ENCODE data around the gene HCN1. TPM values are rescaled to one million over a fixed set of nuclear protein-coding genes. Genes with fewer than 3 reads are reported as not detected.

HCN1 gene
- total and polyA plus RNA-seq, 10 donors: not detected

- no peaks in the 10 kb centered on the region for H3K27me3 ChIP-seq (replicated peaks in 1 of 7)
- no peak overlapping the region for H3K4me3 ChIP-seq
- intact Hi-C loops (cut with DNase I; ENCODE audit: low total_unique reads): no loop called here
- WGBS, 5 donors: 50 to 75% (median 69%) methylated on average over 3 of the region's 3 CpGs
- no peak for DNase-seq
- H3K4me1 ChIP-seq: no peaks in the 10 kb centered on the region
- TF ChIP-seq, protein P1, sequence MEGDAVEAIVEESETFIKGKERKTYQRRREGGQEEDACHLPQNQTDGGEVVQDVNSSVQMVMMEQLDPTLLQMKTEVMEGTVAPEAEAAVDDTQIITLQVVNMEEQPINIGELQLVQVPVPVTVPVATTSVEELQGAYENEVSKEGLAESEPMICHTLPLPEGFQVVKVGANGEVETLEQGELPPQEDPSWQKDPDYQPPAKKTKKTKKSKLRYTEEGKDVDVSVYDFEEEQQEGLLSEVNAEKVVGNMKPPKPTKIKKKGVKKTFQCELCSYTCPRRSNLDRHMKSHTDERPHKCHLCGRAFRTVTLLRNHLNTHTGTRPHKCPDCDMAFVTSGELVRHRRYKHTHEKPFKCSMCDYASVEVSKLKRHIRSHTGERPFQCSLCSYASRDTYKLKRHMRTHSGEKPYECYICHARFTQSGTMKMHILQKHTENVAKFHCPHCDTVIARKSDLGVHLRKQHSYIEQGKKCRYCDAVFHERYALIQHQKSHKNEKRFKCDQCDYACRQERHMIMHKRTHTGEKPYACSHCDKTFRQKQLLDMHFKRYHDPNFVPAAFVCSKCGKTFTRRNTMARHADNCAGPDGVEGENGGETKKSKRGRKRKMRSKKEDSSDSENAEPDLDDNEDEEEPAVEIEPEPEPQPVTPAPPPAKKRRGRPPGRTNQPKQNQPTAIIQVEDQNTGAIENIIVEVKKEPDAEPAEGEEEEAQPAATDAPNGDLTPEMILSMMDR (IDR thresholded peaks at IDR 0.05 in 8 of 11, conservative IDR thresholded peaks at IDR 0.05 in 3 of 11): no peak
- no peak for TF ChIP-seq POLR2AphosphoS5 (IDR thresholded peaks at IDR 0.05)
- no peak for TF ChIP-seq POLR2A (IDR thresholded peaks at IDR 0.05)
- H3K27ac ChIP-seq: no peak overlapping the region
- peaks cover 0 to 6% (median 0%) of the 10 kb centered on the region in 8 donors for H3K9me3 ChIP-seq
- H3K36me3 ChIP-seq: no peaks in the 10 kb centered on the region
Observed at GRCh38 chr5:45411971-45412612, 284.1 kb downstream of the HCN1 start.

DNA sequence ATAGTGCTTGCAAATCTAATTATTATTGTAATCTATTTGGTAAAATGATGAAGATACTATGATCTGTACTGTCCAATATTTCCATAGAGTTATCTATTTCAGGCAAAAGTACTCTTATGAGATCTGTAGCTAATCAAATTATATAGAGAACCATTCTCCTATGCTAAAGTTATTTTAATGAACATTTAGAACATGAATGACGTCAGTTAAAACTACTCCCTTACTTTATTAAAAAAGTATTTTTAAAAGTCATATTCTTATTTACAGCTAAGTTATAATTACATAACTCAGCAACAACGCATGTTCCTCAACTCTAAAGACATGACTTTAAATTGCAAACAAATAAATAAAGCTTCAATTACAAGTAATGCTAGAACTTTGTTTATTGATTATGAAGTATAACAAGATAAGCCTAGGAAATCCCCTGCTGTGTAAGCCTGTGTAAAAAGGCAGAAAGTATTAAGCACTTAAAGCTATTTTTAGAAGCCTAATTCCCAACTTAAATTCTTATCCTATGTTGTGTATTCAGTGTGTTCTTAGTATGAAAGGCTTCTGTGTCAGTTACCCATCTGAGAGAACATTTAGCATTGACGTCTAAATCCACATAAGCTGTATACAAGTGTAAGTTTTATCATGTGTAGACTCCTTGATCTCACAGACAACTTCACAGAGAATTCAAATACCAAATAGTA is 285.7 kb downstream of the HCN1 start:
- no peaks in the 10 kb centered on the region for H3K36me3 ChIP-seq
- WGBS, 5 donors: 68 to 84% (median 76%) methylated on average over 3 of the region's 3 CpGs
- peaks cover 0 to 6% (median 0%) of the 10 kb centered on the region in 8 donors for H3K9me3 ChIP-seq
- H3K27ac ChIP-seq: no peak overlapping the region
- TF ChIP-seq, protein P1 (IDR thresholded peaks at IDR 0.05 in 8 of 11, conservative IDR thresholded peaks at IDR 0.05 in 3 of 11): no peak
- TF ChIP-seq POLR2A (IDR thresholded peaks at IDR 0.05): no peak
- no peak for TF ChIP-seq POLR2AphosphoS5 (IDR thresholded peaks at IDR 0.05)
- no peak overlapping the region for H3K4me3 ChIP-seq
- no peak for DNase-seq
- H3K27me3 ChIP-seq (replicated peaks in 1 of 7): no peaks in the 10 kb centered on the region
- intact Hi-C loops (cut with DNase I; ENCODE audit: low total_unique reads): no loop called here
- no peaks in the 10 kb centered on the region for H3K4me1 ChIP-seq

DNA sequence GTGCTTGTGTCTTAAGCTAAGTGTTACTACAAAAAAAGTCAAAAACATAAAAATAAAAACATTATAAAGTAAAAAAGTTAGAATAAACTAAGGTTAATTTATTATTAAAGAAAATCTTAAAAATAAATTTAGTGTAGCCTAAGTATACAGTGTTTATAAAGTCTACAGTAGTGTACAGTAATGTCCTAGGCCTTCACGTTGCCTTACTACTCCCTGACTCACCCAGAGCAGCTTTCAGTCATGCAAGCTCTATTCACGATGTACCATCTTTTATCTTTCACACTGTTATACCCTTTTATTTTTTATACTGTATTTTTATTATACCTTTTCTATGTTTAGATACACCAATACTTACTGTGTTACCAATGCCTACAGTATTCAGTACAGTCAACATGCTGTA is 288.1 kb downstream of the HCN1 start:
- H3K36me3 ChIP-seq: no peaks in the 10 kb centered on the region
- no peaks in the 10 kb centered on the region for H3K4me1 ChIP-seq
- no peak for DNase-seq
- TF ChIP-seq POLR2AphosphoS5 (IDR thresholded peaks at IDR 0.05) (no peak), POLR2A (IDR thresholded peaks at IDR 0.05) (no peak)
- TF ChIP-seq, protein P1 (IDR thresholded peaks at IDR 0.05 in 8 of 11, conservative IDR thresholded peaks at IDR 0.05 in 3 of 11): no peak
- H3K4me3 ChIP-seq: no peak overlapping the region
- intact Hi-C loops (cut with DNase I; ENCODE audit: low total_unique reads): no loop called here
- H3K27ac ChIP-seq: no peak overlapping the region
- peaks cover 0 to 4% (median 0%) of the 10 kb centered on the region in 8 donors for H3K9me3 ChIP-seq
- no peaks in the 10 kb centered on the region for H3K27me3 ChIP-seq (replicated peaks in 1 of 7)
- 79 to 99% (median 85%) methylated on average over 2 of the region's 2 CpGs for WGBS, 5 donors

- H3K4me1 ChIP-seq: no peaks in the 10 kb centered on the region
- no peak overlapping the region for H3K27ac ChIP-seq
- no peak overlapping the region for H3K4me3 ChIP-seq
- peaks cover 0 to 6% (median 0%) of the 10 kb centered on the region in 8 donors for H3K9me3 ChIP-seq
- no peaks in the 10 kb centered on the region for H3K36me3 ChIP-seq
- intact Hi-C loops (cut with DNase I; ENCODE audit: low total_unique reads): no loop called here
- TF ChIP-seq POLR2AphosphoS5 (IDR thresholded peaks at IDR 0.05) (no peak), POLR2A (IDR thresholded peaks at IDR 0.05) (no peak)
- TF ChIP-seq, protein P1 (IDR thresholded peaks at IDR 0.05 in 8 of 11, conservative IDR thresholded peaks at IDR 0.05 in 3 of 11): no peak
- no peaks in the 10 kb centered on the region for H3K27me3 ChIP-seq (replicated peaks in 1 of 7)
- WGBS, 5 donors: 77 to 91% (median 79%) methylated on average over 1 of the region's 1 CpG
- DNase-seq: no peak
Observed at GRCh38 chr5:45402804-45403455, 293.2 kb downstream of the HCN1 start.
